ENCODE data around the gene CTXN1.
A peak's percentile ranks its signal among the peaks of the same experiment; 100 is the strongest.
"Not testable (repeated sequence)": the region's sequence is repeated elsewhere in the genome, so short reads cannot be mapped to it uniquely, and the experiment has no call there.

The CTXN1 gene

DNA sequence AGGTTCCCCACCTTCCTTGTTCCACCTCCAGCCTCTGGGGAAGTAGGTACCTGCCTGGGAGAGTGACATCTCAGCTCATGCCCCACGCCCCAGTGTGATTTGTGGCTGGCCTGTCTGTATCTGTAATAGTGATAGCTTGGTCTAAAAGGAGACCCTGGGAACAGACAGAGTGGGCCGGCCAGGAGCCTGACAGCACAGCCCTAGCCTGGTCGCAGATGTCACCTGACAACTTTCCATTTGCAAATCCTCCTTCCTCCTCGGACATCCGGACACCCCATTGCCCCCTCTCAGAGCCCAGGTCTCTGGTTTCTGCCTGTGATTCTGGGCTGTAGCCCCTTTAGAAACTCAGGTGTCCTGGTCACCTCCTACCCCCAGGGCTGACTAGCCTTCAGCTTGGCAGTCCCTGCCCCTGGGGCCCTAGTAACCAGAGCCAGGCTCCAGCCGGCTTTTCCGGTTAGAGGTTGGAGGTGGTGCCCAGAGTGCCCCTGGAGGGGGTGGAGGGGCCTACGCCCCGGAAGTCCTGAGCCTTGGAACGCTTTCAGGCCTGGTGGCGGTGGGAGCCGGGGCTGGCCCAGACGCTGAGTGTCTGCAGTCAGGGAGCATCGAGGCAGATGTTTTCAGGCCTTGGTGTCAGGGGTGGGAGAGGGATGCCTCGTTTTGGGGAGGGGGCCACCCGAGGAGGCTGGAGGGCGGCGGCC is 31.2 kb downstream of the CTXN1 start:
- peak; percentile 50 for DNase-seq (ENCODE audit: low read depth)
- TF ChIP-seq, protein P1, sequence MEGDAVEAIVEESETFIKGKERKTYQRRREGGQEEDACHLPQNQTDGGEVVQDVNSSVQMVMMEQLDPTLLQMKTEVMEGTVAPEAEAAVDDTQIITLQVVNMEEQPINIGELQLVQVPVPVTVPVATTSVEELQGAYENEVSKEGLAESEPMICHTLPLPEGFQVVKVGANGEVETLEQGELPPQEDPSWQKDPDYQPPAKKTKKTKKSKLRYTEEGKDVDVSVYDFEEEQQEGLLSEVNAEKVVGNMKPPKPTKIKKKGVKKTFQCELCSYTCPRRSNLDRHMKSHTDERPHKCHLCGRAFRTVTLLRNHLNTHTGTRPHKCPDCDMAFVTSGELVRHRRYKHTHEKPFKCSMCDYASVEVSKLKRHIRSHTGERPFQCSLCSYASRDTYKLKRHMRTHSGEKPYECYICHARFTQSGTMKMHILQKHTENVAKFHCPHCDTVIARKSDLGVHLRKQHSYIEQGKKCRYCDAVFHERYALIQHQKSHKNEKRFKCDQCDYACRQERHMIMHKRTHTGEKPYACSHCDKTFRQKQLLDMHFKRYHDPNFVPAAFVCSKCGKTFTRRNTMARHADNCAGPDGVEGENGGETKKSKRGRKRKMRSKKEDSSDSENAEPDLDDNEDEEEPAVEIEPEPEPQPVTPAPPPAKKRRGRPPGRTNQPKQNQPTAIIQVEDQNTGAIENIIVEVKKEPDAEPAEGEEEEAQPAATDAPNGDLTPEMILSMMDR (IDR thresholded peaks at IDR 0.05; ENCODE audit: insufficient read depth, low read depth, low read length, missing control alignments): no peak

GRCh38 chr19:7893362-7894101 is 32.4 kb downstream of the CTXN1 start:
- not testable (repeated sequence) for H3K4me3 ChIP-seq (ENCODE audit: low read length)
- peak; percentile 49 for DNase-seq (ENCODE audit: low read depth)

More for the DNA sequence above, 31.2 kb downstream of the CTXN1 start:
- no peak overlapping the region for H3K4me3 ChIP-seq (ENCODE audit: low read length)

- TF ChIP-seq, protein P1 (IDR thresholded peaks at IDR 0.05; ENCODE audit: insufficient read depth, low read depth, low read length, missing control alignments): no peak
- H3K4me3 ChIP-seq (ENCODE audit: low read length): peak overlapping the region; percentile 68
- DNase-seq (ENCODE audit: low read depth): no peak
These were observed 37.1 kb downstream of the CTXN1 start for GRCh38 chr19:7888826-7889217.

- TF ChIP-seq, protein P1 (IDR thresholded peaks at IDR 0.05; ENCODE audit: insufficient read depth, low read depth, low read length, missing control alignments): no peak
- peak within 1 kb of the TSS; percentile 68 for H3K4me3 ChIP-seq (ENCODE audit: low read length)
- peak; percentile 80 for DNase-seq (ENCODE audit: low read depth)
These were observed 37.6 kb downstream of the CTXN1 start, which contains the start of gene LRRC8E for GRCh38 chr19:7888145-7888825. Gene LRRC8E (plus strand): TSS chr19:7888510. CDS start chr19:7895604, 7,094 bp downstream.

- DNase-seq (ENCODE audit: low read depth): no peak
- TF ChIP-seq, protein P1 (IDR thresholded peaks at IDR 0.05; ENCODE audit: insufficient read depth, low read depth, low read length, missing control alignments): no peak
- no peak overlapping the region for H3K4me3 ChIP-seq (ENCODE audit: low read length)
These were observed 38.4 kb downstream of the CTXN1 start for GRCh38 chr19:7887408-7888144.

DNA sequence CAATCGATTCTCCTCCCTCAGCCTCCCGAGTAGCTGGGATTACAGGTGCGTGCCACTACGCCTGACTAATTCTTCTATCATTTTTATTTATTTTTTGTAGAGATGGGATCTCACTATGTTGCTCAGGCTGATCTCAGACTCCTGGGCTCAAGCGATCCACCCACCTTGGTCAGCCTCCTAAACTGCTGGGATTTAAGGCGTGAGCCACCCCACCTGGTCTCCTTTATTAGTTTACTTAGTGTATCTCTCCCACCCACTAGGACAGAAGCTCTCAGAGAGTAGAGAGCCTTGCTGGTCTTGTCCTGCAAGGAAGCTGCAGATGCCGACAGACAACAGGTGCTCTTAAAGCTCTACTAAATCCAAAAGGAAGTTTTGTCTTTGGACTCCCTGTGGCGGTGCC is 40.1 kb downstream of the CTXN1 start:
- no peak for DNase-seq (ENCODE audit: low read depth)
- TF ChIP-seq, protein P1 (IDR thresholded peaks at IDR 0.05; ENCODE audit: insufficient read depth, low read depth, low read length, missing control alignments): no peak
- no peak overlapping the region for H3K4me3 ChIP-seq (ENCODE audit: low read length)

Measured in epithelial cell of esophagus (primary cell).